OCI-M1 (cell line): ENCODE results near the gene FBXO41.
A peak's percentile ranks its signal among the peaks of the same experiment; 100 is the strongest.

ENCODE experiments used
- DNase-seq: peaks from one replicate; lab custom pipeline; 2025; lab: John Stamatoyannopoulos, UW

The FBXO41 gene

GRCh38 chr2:73260338-73260984, 23.8 kb downstream of the FBXO41 start:
- peak; percentile 9 for DNase-seq

GRCh38 chr2:73259704-73260337, 24.5 kb downstream of the FBXO41 start:
- DNase-seq, result no peak

GRCh38 chr2:73259276-73259675, 25.0 kb downstream of the FBXO41 start:
- no peak for DNase-seq

GRCh38 chr2:73258913-73259215, 25.4 kb downstream of the FBXO41 start:
- no peak for DNase-seq

- no peak for DNase-seq
Measured at GRCh38 chr2:73258186-73258912, 25.9 kb downstream of the FBXO41 start.

- peak; percentile 17 for DNase-seq
Measured at GRCh38 chr2:73257425-73258125, 26.7 kb downstream of the FBXO41 start.

- DNase-seq, result no peak
Measured at GRCh38 chr2:73257021-73257420, 27.3 kb downstream of the FBXO41 start.

GRCh38 chr2:73256618-73256922, 27.7 kb downstream of the FBXO41 start:
- no peak for DNase-seq

GRCh38 chr2:73255907-73256617, 28.2 kb downstream of the FBXO41 start:
- no peak for DNase-seq

GRCh38 chr2:73255007-73255644, 29.2 kb downstream of the FBXO41 start:
- DNase-seq, result no peak

GRCh38 chr2:73254343-73255006, 29.8 kb downstream of the FBXO41 start:
- DNase-seq, result no peak

GRCh38 chr2:73253901-73254300, 30.4 kb downstream of the FBXO41 start:
- DNase-seq, result peak; percentile 76

- peak; percentile 40 for DNase-seq
Measured at GRCh38 chr2:73253400-73253799, 30.9 kb downstream of the FBXO41 start.

GRCh38 chr2:73252238-73253027, 31.8 kb downstream of the FBXO41 start:
- no peak for DNase-seq

GRCh38 chr2:73250872-73251846, 33.1 kb downstream of the FBXO41 start:
- DNase-seq, result no peak

GRCh38 chr2:73249636-73250035, 34.6 kb downstream of the FBXO41 start:
- no peak for DNase-seq

- DNase-seq, result no peak
Measured at GRCh38 chr2:73246850-73247249, 37.4 kb downstream of the FBXO41 start.

- DNase-seq, result no peak
Measured at GRCh38 chr2:73244580-73244979, 39.7 kb downstream of the FBXO41 start.

- DNase-seq, result peak; percentile 15
Measured at GRCh38 chr2:73243884-73244570, 40.3 kb downstream of the FBXO41 start.
